Measurements from ENCODE around the gene GUCY2C.

Gene GUCY2C

GRCh38 chr12:14629832-14630710, 66.3 kb downstream of the GUCY2C start:
- DNase-seq (ENCODE audit: low read depth, low spot score) = peak; percentile 35
- TF ChIP-seq POLR2AphosphoS5 (IDR thresholded peaks at IDR 0.05; ENCODE audit: borderline replicate concordance, low read depth, low read length) (no peak), FOXP2 (optimal IDR thresholded peaks at IDR 0.05; ENCODE audit: control extremely low read depth, extremely low read length, insufficient read depth) (no peak), EZH2 (IDR thresholded peaks at IDR 0.05) (no peak)
- Histone ChIP-seq H3K9ac (ENCODE audit: insufficient read length) (no peak overlapping the region), H3K27ac (no peak overlapping the region), H3K4me3 (no peak overlapping the region), H3K9me3 (ENCODE audit: low read depth, low read length) (no peaks in the 10 kb centered on the region), H3K36me3 (ENCODE audit: insufficient read depth, low read length) (no peaks in the 10 kb centered on the region)

GRCh38 chr12:14628771-14629170, 67.6 kb downstream of the GUCY2C start:
- no peaks in the 10 kb centered on the region for H3K36me3 ChIP-seq (ENCODE audit: insufficient read depth, low read length)
- no peak overlapping the region for H3K4me3 ChIP-seq
- no peak overlapping the region for H3K9ac ChIP-seq (ENCODE audit: insufficient read length)
- H3K9me3 ChIP-seq (ENCODE audit: low read depth, low read length) = no peaks in the 10 kb centered on the region
- TF ChIP-seq POLR2AphosphoS5 (IDR thresholded peaks at IDR 0.05; ENCODE audit: borderline replicate concordance, low read depth, low read length) = no peak
- no peak for TF ChIP-seq EZH2 (IDR thresholded peaks at IDR 0.05)
- no peak for TF ChIP-seq FOXP2 (optimal IDR thresholded peaks at IDR 0.05; ENCODE audit: control extremely low read depth, extremely low read length, insufficient read depth)
- no peak overlapping the region for H3K27ac ChIP-seq
- DNase-seq (ENCODE audit: low read depth, low spot score) = no peak

GRCh38 chr12:14621826-14622225, 74.6 kb downstream of the GUCY2C start:
- Histone ChIP-seq H3K4me3 (no peak overlapping the region), H3K9ac (ENCODE audit: insufficient read length) (no peak overlapping the region), H3K9me3 (ENCODE audit: low read depth, low read length) (no peaks in the 10 kb centered on the region), H3K27ac (no peak overlapping the region), H3K36me3 (ENCODE audit: insufficient read depth, low read length) (no peaks in the 10 kb centered on the region)
- no peak for DNase-seq (ENCODE audit: low read depth, low spot score)
- TF ChIP-seq POLR2AphosphoS5 (IDR thresholded peaks at IDR 0.05; ENCODE audit: borderline replicate concordance, low read depth, low read length) (no peak), EZH2 (IDR thresholded peaks at IDR 0.05) (no peak), FOXP2 (optimal IDR thresholded peaks at IDR 0.05; ENCODE audit: control extremely low read depth, extremely low read length, insufficient read depth) (no peak)

- peak overlapping the region; percentile 29; the same call in 1 of the 2 replicates for H3K27ac ChIP-seq
- no peak overlapping the region for H3K9ac ChIP-seq (ENCODE audit: insufficient read length)
- no peak for DNase-seq (ENCODE audit: low read depth, low spot score)
- H3K9me3 ChIP-seq (ENCODE audit: low read depth, low read length) = no peaks in the 10 kb centered on the region
- no peak for TF ChIP-seq EZH2 (IDR thresholded peaks at IDR 0.05)
- TF ChIP-seq FOXP2 (optimal IDR thresholded peaks at IDR 0.05; ENCODE audit: control extremely low read depth, extremely low read length, insufficient read depth) = no peak
- no peak for TF ChIP-seq POLR2AphosphoS5 (IDR thresholded peaks at IDR 0.05; ENCODE audit: borderline replicate concordance, low read depth, low read length)
- H3K4me3 ChIP-seq = no peak overlapping the region
- H3K36me3 ChIP-seq (ENCODE audit: insufficient read depth, low read length) = no peaks in the 10 kb centered on the region
Observed at GRCh38 chr12:14619741-14620501, 76.5 kb downstream of the GUCY2C start.

- TF ChIP-seq EZH2 (IDR thresholded peaks at IDR 0.05) (no peak), FOXP2 (optimal IDR thresholded peaks at IDR 0.05; ENCODE audit: control extremely low read depth, extremely low read length, insufficient read depth) (no peak), POLR2AphosphoS5 (IDR thresholded peaks at IDR 0.05; ENCODE audit: borderline replicate concordance, low read depth, low read length) (no peak)
- Histone ChIP-seq H3K9me3 (ENCODE audit: low read depth, low read length) (no peaks in the 10 kb centered on the region), H3K27ac (no peak overlapping the region), H3K36me3 (ENCODE audit: insufficient read depth, low read length) (no peaks in the 10 kb centered on the region), H3K4me3 (no peak overlapping the region), H3K9ac (ENCODE audit: insufficient read length) (no peak overlapping the region)
- no peak for DNase-seq (ENCODE audit: low read depth, low spot score)
Observed at GRCh38 chr12:14618983-14619382, 77.4 kb downstream of the GUCY2C start.

- Histone ChIP-seq H3K27ac (no peak overlapping the region), H3K9ac (ENCODE audit: insufficient read length) (no peak overlapping the region)
Observed at GRCh38 chr12:14614704-14615121, 81.7 kb downstream of the GUCY2C start.

GRCh38 chr12:14613718-14614117, 82.7 kb downstream of the GUCY2C start:
- no peak overlapping the region for H3K27ac ChIP-seq
- H3K9me3 ChIP-seq (ENCODE audit: low read depth, low read length) = no peaks in the 10 kb centered on the region
- no peak overlapping the region for H3K4me3 ChIP-seq
- no peaks in the 10 kb centered on the region for H3K36me3 ChIP-seq (ENCODE audit: insufficient read depth, low read length)
- no peak for TF ChIP-seq EZH2 (IDR thresholded peaks at IDR 0.05)
- no peak for TF ChIP-seq FOXP2 (optimal IDR thresholded peaks at IDR 0.05; ENCODE audit: control extremely low read depth, extremely low read length, insufficient read depth)
- no peak for TF ChIP-seq POLR2AphosphoS5 (IDR thresholded peaks at IDR 0.05; ENCODE audit: borderline replicate concordance, low read depth, low read length)
- no peak for DNase-seq (ENCODE audit: low read depth, low spot score)
- no peak overlapping the region for H3K9ac ChIP-seq (ENCODE audit: insufficient read length)

More at GRCh38 chr12:14614704-14615121, 81.7 kb downstream of the GUCY2C start:
- no peaks in the 10 kb centered on the region for H3K9me3 ChIP-seq (ENCODE audit: low read depth, low read length)
- no peak for DNase-seq (ENCODE audit: low read depth, low spot score)
- TF ChIP-seq EZH2 (IDR thresholded peaks at IDR 0.05) (no peak), FOXP2 (optimal IDR thresholded peaks at IDR 0.05; ENCODE audit: control extremely low read depth, extremely low read length, insufficient read depth) (no peak), POLR2AphosphoS5 (IDR thresholded peaks at IDR 0.05; ENCODE audit: borderline replicate concordance, low read depth, low read length) (no peak)
- H3K36me3 ChIP-seq (ENCODE audit: insufficient read depth, low read length) = no peaks in the 10 kb centered on the region
- no peak overlapping the region for H3K4me3 ChIP-seq

GRCh38 chr12:14612898-14613445, 83.4 kb downstream of the GUCY2C start:
- DNase-seq (ENCODE audit: low read depth, low spot score) = no peak
- H3K36me3 ChIP-seq (ENCODE audit: insufficient read depth, low read length) = no peaks in the 10 kb centered on the region
- no peak for TF ChIP-seq EZH2 (IDR thresholded peaks at IDR 0.05)
- TF ChIP-seq POLR2AphosphoS5 (IDR thresholded peaks at IDR 0.05; ENCODE audit: borderline replicate concordance, low read depth, low read length) = no peak
- TF ChIP-seq FOXP2 (optimal IDR thresholded peaks at IDR 0.05; ENCODE audit: control extremely low read depth, extremely low read length, insufficient read depth) = no peak
- no peak overlapping the region for H3K4me3 ChIP-seq
- no peaks in the 10 kb centered on the region for H3K9me3 ChIP-seq (ENCODE audit: low read depth, low read length)
- no peak overlapping the region for H3K9ac ChIP-seq (ENCODE audit: insufficient read length)
- H3K27ac ChIP-seq = no peak overlapping the region

Data from SK-N-MC (cell line).